ENCODE results near the gene NUDT16.
"Not testable (repeated sequence)": the region's sequence is repeated elsewhere in the genome, so short reads cannot be mapped to it uniquely, and the experiment has no call there.

NUDT16 gene

GRCh38 chr3:131357275-131357674, 24.3 kb upstream of the NUDT16 start:
- Mint-ChIP-seq H3K27ac (no peak overlapping the region), H3K4me1 (peaks cover 18% of the 10 kb centered on the region)

GRCh38 chr3:131360191-131360755, 21.3 kb upstream of the NUDT16 start:
- peaks cover 11% of the 10 kb centered on the region for H3K27me3 Mint-ChIP-seq (ENCODE audit: low read depth)
- no peaks in the 10 kb centered on the region for H3K9me3 Mint-ChIP-seq
- TF ChIP-seq CTCF (IDR thresholded peaks at IDR 0.05; ENCODE audit: unreplicated experiment in 3 of 3) = no peak
- peaks cover 6% of the 10 kb centered on the region for H3K4me1 Mint-ChIP-seq
- no peaks in the 10 kb centered on the region for H3K36me3 Mint-ChIP-seq (ENCODE audit: low read depth)
- H3K4me3 Mint-ChIP-seq = no peak overlapping the region
- no peak overlapping the region for H3K27ac Mint-ChIP-seq

More at GRCh38 chr3:131357275-131357674, 24.3 kb upstream of the NUDT16 start:
- H3K9me3 Mint-ChIP-seq = no peaks in the 10 kb centered on the region
- peaks cover 4% of the 10 kb centered on the region for H3K27me3 Mint-ChIP-seq (ENCODE audit: low read depth)
- H3K4me3 Mint-ChIP-seq = no peak overlapping the region
- TF ChIP-seq CTCF (IDR thresholded peaks at IDR 0.05; ENCODE audit: unreplicated experiment in 3 of 3) = no peak
- H3K36me3 Mint-ChIP-seq (ENCODE audit: low read depth) = no peaks in the 10 kb centered on the region

- H3K9me3 Mint-ChIP-seq; H3K27ac Mint-ChIP-seq; H3K4me1 Mint-ChIP-seq; H3K36me3 Mint-ChIP-seq (ENCODE audit: low read depth): not testable (repeated sequence)
- peak overlapping the region; percentile 32 to 89 (median 78) for H3K4me3 Mint-ChIP-seq
- H3K27me3 Mint-ChIP-seq (ENCODE audit: low read depth) = peaks cover 11% of the 10 kb centered on the region
Observed at GRCh38 chr3:131361066-131361463, 20.5 kb upstream of the NUDT16 start.

- peak overlapping the region; percentile 78 to 89 (median 87) for H3K4me3 Mint-ChIP-seq
- no peak for TF ChIP-seq CTCF (IDR thresholded peaks at IDR 0.05; ENCODE audit: unreplicated experiment in 3 of 3)
- H3K27me3 Mint-ChIP-seq (ENCODE audit: low read depth) = peaks cover 11% of the 10 kb centered on the region
- H3K4me1 Mint-ChIP-seq = peaks cover 6% of the 10 kb centered on the region
- H3K36me3 Mint-ChIP-seq (ENCODE audit: low read depth) = no peaks in the 10 kb centered on the region
- H3K27ac Mint-ChIP-seq = peak overlapping the region in 2 of 3 experiments; percentile 6 to 35
- no peaks in the 10 kb centered on the region for H3K9me3 Mint-ChIP-seq
Observed at GRCh38 chr3:131361464-131362421, 19.8 kb upstream of the NUDT16 start.

- no peak for TF ChIP-seq CTCF (IDR thresholded peaks at IDR 0.05; ENCODE audit: unreplicated experiment in 3 of 3)
- peaks cover 6% of the 10 kb centered on the region for H3K4me1 Mint-ChIP-seq
Observed at GRCh38 chr3:131363275-131363674, 18.3 kb upstream of the NUDT16 start.

GRCh38 chr3:131370935-131371687, 10.5 kb upstream of the NUDT16 start:
- Mint-ChIP-seq H3K36me3 (ENCODE audit: low read depth) (peaks cover 29% of the 10 kb centered on the region), H3K4me3 (no peak overlapping the region), H3K27me3 (ENCODE audit: low read depth) (no peaks in the 10 kb centered on the region), H3K27ac (no peak overlapping the region), H3K4me1 (no peaks in the 10 kb centered on the region), H3K9me3 (no peaks in the 10 kb centered on the region)
- TF ChIP-seq CTCF (IDR thresholded peaks at IDR 0.05; ENCODE audit: unreplicated experiment in 3 of 3) = no peak

More at GRCh38 chr3:131363275-131363674, 18.3 kb upstream of the NUDT16 start:
- H3K9me3 Mint-ChIP-seq = no peaks in the 10 kb centered on the region
- peaks cover 11% of the 10 kb centered on the region for H3K27me3 Mint-ChIP-seq (ENCODE audit: low read depth)
- no peak overlapping the region for H3K4me3 Mint-ChIP-seq
- no peak overlapping the region for H3K27ac Mint-ChIP-seq
- H3K36me3 Mint-ChIP-seq (ENCODE audit: low read depth) = no peaks in the 10 kb centered on the region
